Activated CD4-positive, alpha-beta T cell treated with anti-CD3 and anti-CD28 coated beads for 36 hours (primary cell): Measurements from ENCODE around the gene HOXC12. TPM values are rescaled to one million over a fixed set of nuclear protein-coding genes. Genes with fewer than 3 reads are reported as not detected.

Source experiments
- ATAC-seq: fragments of 200-7000 bp; cut with Tn5 transposase; one replicate; pipeline ENCODE4 v1.10.0; 2021; ENCODE audit warnings: mild to moderate bottlenecking, moderate library complexity
- CTCF ChIA-PET: fragments of 350-600 bp; sonication (Branson Sonifier 250); formaldehyde crosslinking; loops from one replicate; lab custom pipeline; 2021; ENCODE audit warnings: antibody characterized with exemption; lab: Charles Lee
- POLR2A ChIA-PET: fragments of 350-600 bp; sonication (Branson Sonifier 250); formaldehyde crosslinking; loops from one replicate; lab custom pipeline; 2021; ENCODE audit warnings: antibody characterized with exemption, inconsistent platforms; lab: Charles Lee
- DNase-seq: peaks from one replicate; pipeline ENCODE4 v3.0.0-alpha.2; 2020
- H3K27ac Mint-ChIP-seq: one replicate; pipeline ENCODE4 v1.8.0; 2021; ENCODE audit warnings: mixed read lengths
- H3K27me3 Mint-ChIP-seq: one replicate; pipeline ENCODE4 v1.8.0; 2021; ENCODE audit warnings: mixed read lengths
- H3K36me3 Mint-ChIP-seq: one replicate; pipeline ENCODE4 v1.8.0; 2021; ENCODE audit warnings: low read depth, mixed read lengths
- H3K4me1 Mint-ChIP-seq: one replicate; pipeline ENCODE4 v1.8.0; 2021; ENCODE audit warnings: mixed read lengths
- H3K4me3 Mint-ChIP-seq: one replicate; pipeline ENCODE4 v1.8.0; 2021; ENCODE audit warnings: mild to moderate bottlenecking, moderate library complexity, mixed read lengths
- H3K9me3 Mint-ChIP-seq: one replicate; pipeline ENCODE4 v1.8.0; 2021; ENCODE audit warnings: low read depth, mixed read lengths
- intact Hi-C, 2 experiments: fragments of 100-400 bp; cut with DNase I in 1 of 2; cut with micrococcal nuclease in 1 of 2; formaldehyde crosslinking; loops; one replicate each; pipeline versions ENCODE4 v1.14.2 to v1.15.1; 2022 to 2024; cut with DNase I, micrococcal nuclease
- total RNA-seq, 2 experiments: library from RNA; stranded (reverse); gene quantifications; one replicate each; pipeline ENCODE4 v1.2.3, GENCODE V29; 2021

HOXC12 gene
- total RNA-seq, 2 experiments from 2014 or later: not detected

GRCh38 chr12:53942467-53942997 lies 12.2 kb upstream of the HOXC12 start:
- intact Hi-C loops: no loop called here
- Mint-ChIP-seq H3K36me3 (no peaks in the 10 kb centered on the region), H3K4me3 (no peak overlapping the region), H3K9me3 (no peaks in the 10 kb centered on the region), H3K4me1 (peaks cover 2% of the 10 kb centered on the region), H3K27ac (no peak overlapping the region), H3K27me3 (peaks cover 77% of the 10 kb centered on the region)
- DNase-seq (no peak), ATAC-seq (no peak)
- POLR2A ChIA-PET: no interaction called here
- CTCF ChIA-PET: interaction anchor here (2.9 kb wide), 1 partner anchor 10 kb away, joined by 14 read pairs; no protein-coding TSS in a partner anchor

GRCh38 chr12:53944209-53944608 lies 10.5 kb upstream of the HOXC12 start:
- no peak overlapping the region for H3K4me3 Mint-ChIP-seq
- H3K27ac Mint-ChIP-seq: no peak overlapping the region
- no peaks in the 10 kb centered on the region for H3K36me3 Mint-ChIP-seq
- intact Hi-C loops: no loop called here
- no peak for ATAC-seq
- peaks cover 80% of the 10 kb centered on the region for H3K27me3 Mint-ChIP-seq
- DNase-seq: no peak
- H3K4me1 Mint-ChIP-seq: no peaks in the 10 kb centered on the region
- POLR2A ChIA-PET: no interaction called here
- H3K9me3 Mint-ChIP-seq: no peaks in the 10 kb centered on the region
- CTCF ChIA-PET: no interaction called here

- Mint-ChIP-seq H3K27ac (no peak overlapping the region), H3K4me3 (no peak overlapping the region), H3K27me3 (peaks cover 84% of the 10 kb centered on the region), H3K36me3 (no peaks in the 10 kb centered on the region), H3K9me3 (no peaks in the 10 kb centered on the region), H3K4me1 (no peaks in the 10 kb centered on the region)
- DNase-seq: no peak
- ChIA-PET POLR2A (no interaction called here), CTCF (interaction anchor here (1.5 kb wide), 1 partner anchor 9 kb away, joined by 3 read pairs; no protein-coding TSS in a partner anchor)
- no peak for ATAC-seq
- intact Hi-C loops: no loop called here
Measured at GRCh38 chr12:53944907-53945847, 9.5 kb upstream of the HOXC12 start.

- intact Hi-C loops: no loop called here
- peaks cover 3% of the 10 kb centered on the region for H3K4me1 Mint-ChIP-seq
Measured at GRCh38 chr12:53947743-53948142, 7.0 kb upstream of the HOXC12 start.

GRCh38 chr12:53948650-53949593 lies 5.8 kb upstream of the HOXC12 start:
- peaks cover 89% of the 10 kb centered on the region for H3K27me3 Mint-ChIP-seq
- ChIA-PET CTCF (no interaction called here), POLR2A (no interaction called here)
- H3K36me3 Mint-ChIP-seq: no peaks in the 10 kb centered on the region
- DNase-seq (no peak), ATAC-seq (no peak)
- H3K4me1 Mint-ChIP-seq: peaks cover 6% of the 10 kb centered on the region
- H3K4me3 Mint-ChIP-seq: no peak overlapping the region
- intact Hi-C loops: no loop called here
- no peak overlapping the region for H3K27ac Mint-ChIP-seq
- H3K9me3 Mint-ChIP-seq: no peaks in the 10 kb centered on the region

More at GRCh38 chr12:53947743-53948142, 7.0 kb upstream of the HOXC12 start:
- Mint-ChIP-seq H3K27ac (no peak overlapping the region), H3K27me3 (peaks cover 89% of the 10 kb centered on the region), H3K4me3 (no peak overlapping the region), H3K9me3 (no peaks in the 10 kb centered on the region), H3K36me3 (no peaks in the 10 kb centered on the region)
- CTCF ChIA-PET: no interaction called here
- no peak for ATAC-seq
- no peak for DNase-seq
- POLR2A ChIA-PET: no interaction called here

- H3K4me3 Mint-ChIP-seq: no peak overlapping the region
- no peaks in the 10 kb centered on the region for H3K9me3 Mint-ChIP-seq
- ChIA-PET CTCF (no interaction called here), POLR2A (no interaction called here)
- no peaks in the 10 kb centered on the region for H3K36me3 Mint-ChIP-seq
- no peak overlapping the region for H3K27ac Mint-ChIP-seq
- DNase-seq: no peak
- H3K4me1 Mint-ChIP-seq: peaks cover 6% of the 10 kb centered on the region
- ATAC-seq: no peak
- H3K27me3 Mint-ChIP-seq: peaks cover 88% of the 10 kb centered on the region
- intact Hi-C loops: loop anchor here (2.0 to 5.0 kb wide), 3 partner anchors 13 to 47 kb away; no protein-coding TSS in a partner anchor
Measured at GRCh38 chr12:53949631-53950436, 4.9 kb upstream of the HOXC12 start.

- peaks cover 6% of the 10 kb centered on the region for H3K4me1 Mint-ChIP-seq
- H3K4me3 Mint-ChIP-seq: no peak overlapping the region
- no peak overlapping the region for H3K27ac Mint-ChIP-seq
- ATAC-seq: peak; percentile 36
- peaks cover 84% of the 10 kb centered on the region for H3K27me3 Mint-ChIP-seq
- ChIA-PET POLR2A (no interaction called here), CTCF (no interaction called here)
- DNase-seq: no peak
- no peaks in the 10 kb centered on the region for H3K36me3 Mint-ChIP-seq
- no peaks in the 10 kb centered on the region for H3K9me3 Mint-ChIP-seq
- intact Hi-C loops: loop anchor here (2.0 to 5.0 kb wide), 3 partner anchors 14 to 47 kb away; no protein-coding TSS in a partner anchor
Measured at GRCh38 chr12:53950437-53950773, 4.3 kb upstream of the HOXC12 start.

- H3K4me3 Mint-ChIP-seq: no peak overlapping the region
- no peak for ATAC-seq
- intact Hi-C loops: loop anchor here (2.0 to 5.0 kb wide), 3 partner anchors 14 to 46 kb away; no protein-coding TSS in a partner anchor
- no peak for DNase-seq
- H3K36me3 Mint-ChIP-seq: no peaks in the 10 kb centered on the region
- ChIA-PET POLR2A (no interaction called here), CTCF (interaction anchor here (1.0 kb wide), 1 partner anchor 55 kb away, joined by 3 read pairs; no protein-coding TSS in a partner anchor)
- peaks cover 82% of the 10 kb centered on the region for H3K27me3 Mint-ChIP-seq
- H3K9me3 Mint-ChIP-seq: no peaks in the 10 kb centered on the region
- peaks cover 9% of the 10 kb centered on the region for H3K4me1 Mint-ChIP-seq
- no peak overlapping the region for H3K27ac Mint-ChIP-seq
Measured at GRCh38 chr12:53950789-53951576, 3.7 kb upstream of the HOXC12 start.

- ChIA-PET POLR2A (no interaction called here), CTCF (interaction anchor here (0.7 to 2.5 kb wide), 4 partner anchors 10 to 54 kb away, joined by 3 to 14 read pairs (median 4); partner anchors contain the start of gene HOXC10)
- Mint-ChIP-seq H3K4me3 (no peak overlapping the region), H3K27me3 (peaks cover 83% of the 10 kb centered on the region), H3K9me3 (no peaks in the 10 kb centered on the region), H3K36me3 (no peaks in the 10 kb centered on the region), H3K27ac (no peak overlapping the region), H3K4me1 (peaks cover 12% of the 10 kb centered on the region)
- no peak for DNase-seq
- ATAC-seq: no peak
- intact Hi-C loops: loop anchor here (2.0 to 5.0 kb wide), 4 partner anchors 13 to 46 kb away; no protein-coding TSS in a partner anchor
Measured at GRCh38 chr12:53951577-53952334, 2.9 kb upstream of the HOXC12 start.
